ENCODE results near the gene PTRH1.

The PTRH1 gene

GRCh38 chr9:127700594-127701255 lies 14.7 kb downstream of the PTRH1 start:
- H3K27ac ChIP-seq, result no peak overlapping the region
- no peak for TF ChIP-seq CTCF (conservative IDR thresholded peaks at IDR 0.05)

DNA sequence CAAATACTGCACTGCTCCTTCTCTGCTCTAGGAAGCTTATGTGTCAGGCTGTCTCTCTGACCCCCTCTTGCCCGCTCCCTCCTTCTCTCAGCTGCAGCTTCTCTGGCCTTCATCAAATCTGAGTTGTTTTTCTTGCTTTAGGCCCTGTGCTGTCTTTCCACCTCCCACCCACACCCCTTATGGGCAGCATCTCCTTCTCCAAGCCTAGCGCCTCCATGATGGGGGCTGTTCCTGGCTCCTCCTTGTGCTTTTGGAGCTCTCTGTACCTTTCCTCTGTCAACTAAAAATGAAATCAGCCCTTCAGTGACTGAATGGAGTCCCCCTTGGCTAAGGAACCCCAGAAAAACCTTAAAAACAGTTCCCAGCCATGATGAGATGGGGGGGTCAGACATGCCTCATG lies 15.3 kb downstream of the PTRH1 start:
- H3K27ac ChIP-seq, result no peak overlapping the region

GRCh38 chr9:127698985-127699670 lies 16.3 kb downstream of the PTRH1 start:
- no peak for TF ChIP-seq CTCF (conservative IDR thresholded peaks at IDR 0.05)
- no peak overlapping the region for H3K27ac ChIP-seq

More for the DNA sequence above, 15.3 kb downstream of the PTRH1 start:
- no peak for TF ChIP-seq CTCF (conservative IDR thresholded peaks at IDR 0.05)

DNA sequence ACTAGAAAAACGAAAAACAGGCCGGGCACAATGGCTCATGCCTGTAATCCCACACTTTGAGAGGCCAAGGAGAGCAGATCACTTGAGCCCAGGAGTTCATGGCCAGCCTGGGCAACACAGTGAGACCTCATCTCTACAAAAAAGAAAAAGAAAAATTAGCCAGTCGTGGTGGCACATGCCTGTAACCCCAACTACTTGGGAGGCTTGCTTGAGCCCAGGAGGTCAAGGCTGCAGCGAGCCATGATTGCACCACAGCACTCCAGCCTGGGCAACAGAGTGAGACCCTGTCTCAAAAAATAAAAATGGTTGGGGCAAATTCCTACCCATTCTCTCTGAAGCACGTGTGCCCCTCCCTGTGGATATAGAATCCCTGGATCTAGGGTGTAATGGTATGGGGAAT lies 17.1 kb downstream of the PTRH1 start:
- TF ChIP-seq CTCF (conservative IDR thresholded peaks at IDR 0.05), result no peak

DNA sequence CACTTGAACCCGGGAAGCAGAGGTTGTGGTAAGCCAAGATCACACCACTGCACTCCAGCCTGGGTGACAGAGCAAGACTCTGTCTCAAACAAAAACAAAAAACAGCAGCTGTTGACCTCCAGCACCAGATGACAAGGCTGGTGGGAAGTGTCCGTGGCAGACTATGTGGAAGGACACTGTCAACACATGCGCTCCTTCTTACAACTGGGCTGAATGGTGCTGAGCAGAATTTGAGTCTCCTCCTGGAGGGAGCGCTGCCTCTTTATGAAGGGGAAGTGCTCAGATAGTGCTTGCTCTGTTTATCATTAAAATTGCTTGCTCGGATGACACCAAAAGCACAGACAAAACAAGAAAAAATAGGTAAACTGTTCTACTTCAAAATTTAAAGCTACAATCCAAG lies 17.9 kb downstream of the PTRH1 start:
- no peak overlapping the region for H3K27ac ChIP-seq
- no peak for TF ChIP-seq CTCF (conservative IDR thresholded peaks at IDR 0.05)

More for the DNA sequence above, 17.1 kb downstream of the PTRH1 start:
- H3K27ac ChIP-seq, result no peak overlapping the region

DNA sequence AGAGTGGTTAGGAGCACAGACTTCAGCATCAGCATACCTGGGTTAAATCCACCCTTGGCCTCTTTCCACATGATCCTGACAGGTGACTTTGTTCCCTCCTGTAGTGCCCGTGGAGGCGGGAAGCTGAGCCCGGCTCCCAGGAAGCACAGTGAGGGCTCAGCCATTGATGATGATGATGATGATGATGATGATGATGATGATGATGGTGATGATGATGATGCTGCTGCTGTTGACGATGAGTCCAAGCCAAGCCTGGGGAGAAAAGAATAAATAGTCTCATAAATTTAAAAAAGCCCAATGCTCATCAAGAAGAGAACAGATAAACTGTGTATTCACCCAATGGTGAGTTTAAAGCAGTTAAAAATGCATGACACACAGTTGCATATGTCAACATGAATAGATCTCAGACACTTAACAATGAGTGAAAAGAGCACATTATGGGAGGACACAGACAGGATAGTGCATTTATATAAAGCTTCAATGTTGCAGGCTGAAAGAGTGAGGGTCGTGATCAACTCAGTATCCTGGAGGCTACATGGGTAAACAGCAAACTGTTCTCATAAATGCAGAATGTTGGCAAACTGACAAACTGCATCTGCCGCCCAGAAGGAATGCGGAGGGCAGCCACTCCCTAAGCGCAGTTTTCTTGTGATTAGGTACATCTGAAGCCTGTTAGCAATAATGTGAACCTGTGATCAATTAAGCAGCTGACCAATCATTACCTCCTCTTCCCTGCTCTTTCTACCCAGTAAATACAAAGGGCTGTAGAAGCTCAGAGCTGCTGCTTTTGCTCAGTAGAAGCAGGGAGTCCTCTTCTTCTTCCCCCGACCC lies 20.4 kb downstream of the PTRH1 start:
- TF ChIP-seq CTCF (conservative IDR thresholded peaks at IDR 0.05), result no peak
- peak overlapping the region; percentile 28 for H3K27ac ChIP-seq

DNA sequence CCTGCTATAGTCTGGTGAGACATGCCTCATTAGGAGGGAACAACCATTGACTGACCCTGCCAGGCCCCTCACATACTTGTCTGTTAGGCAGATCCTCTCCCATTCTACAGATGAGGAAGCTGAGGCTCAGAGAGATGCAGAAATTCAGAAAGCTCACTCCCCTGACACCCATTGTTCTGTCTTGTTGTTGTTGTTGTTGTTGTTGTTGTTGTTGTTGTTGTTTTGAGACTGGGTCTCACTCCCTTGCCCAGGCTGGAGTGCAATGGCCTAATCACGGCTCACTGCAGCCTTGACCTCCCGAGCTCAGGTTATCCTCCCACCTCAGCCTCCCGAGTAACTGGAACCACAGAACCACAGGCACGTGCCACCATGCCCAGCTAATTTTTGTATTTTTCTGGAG lies 21.8 kb downstream of the PTRH1 start:
- TF ChIP-seq CTCF (conservative IDR thresholded peaks at IDR 0.05), result no peak
- H3K27ac ChIP-seq, result no peak overlapping the region

All from VCaP (cell line).